NCI-H82 treated with DMSO at 0.1 percent for 48 hours (cell line): ENCODE data around the gene SGTB.
"Not testable (repeated sequence)": the region's sequence is repeated elsewhere in the genome, so short reads cannot be mapped to it uniquely, and the experiment has no call there.

ENCODE experiments used
- DNase-seq: peaks from one replicate; lab custom pipeline; 2025; ENCODE audit not compliant: unreplicated experiment; lab: John Stamatoyannopoulos, UW

Gene SGTB

DNA sequence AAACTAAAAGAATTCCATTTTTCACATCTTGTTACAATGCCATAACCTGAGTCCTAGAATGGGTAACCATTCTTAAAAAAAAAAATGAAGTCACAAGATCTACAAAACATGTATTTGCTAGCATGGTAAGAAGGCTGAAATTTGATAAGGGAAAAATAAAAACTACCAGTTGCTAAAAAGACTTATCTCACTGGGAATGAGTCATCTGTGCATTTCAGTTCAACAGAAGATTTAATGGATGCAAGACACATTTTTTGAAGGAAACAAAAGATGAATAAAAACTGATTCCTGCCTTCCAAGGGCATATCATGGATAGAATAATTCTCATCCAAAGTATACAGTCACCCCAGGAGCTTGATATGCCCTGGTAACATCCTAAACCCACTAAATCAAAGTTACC, 47.2 kb downstream of the SGTB start:
- DNase-seq: no peak

- DNase-seq: no peak
Measured at GRCh38 chr5:65672796-65673195, 49.1 kb downstream of the SGTB start.

- no peak for DNase-seq
Measured at GRCh38 chr5:65668696-65669095, 53.2 kb downstream of the SGTB start.

DNA sequence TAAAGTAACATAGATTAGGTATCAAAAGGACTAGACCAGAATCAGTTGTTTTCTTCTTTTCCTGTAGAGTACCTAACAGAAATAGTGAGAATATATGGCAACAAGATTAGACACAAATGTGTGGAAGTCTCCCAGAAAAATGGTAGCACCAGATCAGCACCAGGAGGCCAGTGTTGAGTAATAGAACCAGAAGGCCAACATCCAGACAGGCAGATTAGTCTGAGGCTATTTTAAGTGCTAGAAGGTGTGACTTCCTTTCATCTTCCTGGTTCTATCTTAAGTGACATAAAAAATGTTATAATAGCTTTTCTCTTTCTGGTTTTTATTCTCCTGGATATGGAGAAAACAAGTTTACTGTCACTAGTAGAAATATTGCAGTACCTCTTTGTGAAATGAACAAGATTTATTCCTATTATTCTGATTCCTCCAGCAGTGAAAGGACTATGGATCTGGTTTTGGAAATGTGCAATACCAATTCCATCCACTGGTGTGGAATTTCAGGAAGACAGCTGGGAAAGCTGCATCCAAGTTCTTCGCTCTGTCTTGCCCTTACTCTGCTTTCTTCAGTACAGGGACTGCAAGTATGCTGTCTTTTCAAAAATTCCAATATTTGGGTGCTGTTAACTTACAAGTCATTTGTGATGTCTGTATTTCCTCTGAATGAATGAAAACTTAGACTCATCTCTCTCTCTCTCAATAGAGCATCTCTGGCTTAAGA, 57.9 kb downstream of the SGTB start:
- DNase-seq: no peak

GRCh38 chr5:65654713-65655112, 67.2 kb downstream of the SGTB start:
- no peak for DNase-seq

DNA sequence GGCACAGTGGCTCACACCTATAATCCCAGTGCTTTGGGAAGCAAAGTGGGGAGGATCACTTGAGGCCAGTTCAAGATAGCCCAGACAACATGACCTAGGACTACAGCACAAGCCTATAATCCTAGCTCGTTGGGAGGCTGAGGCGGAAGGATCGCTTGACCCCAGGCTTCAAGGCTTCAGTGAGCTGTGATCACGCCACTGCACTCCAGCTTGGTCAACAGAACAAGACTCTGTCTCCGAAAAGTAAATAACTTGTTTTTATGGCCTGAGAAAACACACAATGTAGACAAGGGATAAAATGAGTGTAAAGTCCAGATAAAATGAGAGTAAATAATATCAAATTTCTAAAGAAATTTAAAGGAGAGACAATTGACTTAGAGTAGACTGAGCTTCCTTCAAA, 70.8 kb downstream of the SGTB start:
- no peak for DNase-seq

- DNase-seq: no peak
Measured at GRCh38 chr5:65647941-65648340, 74.0 kb downstream of the SGTB start.

- DNase-seq: no peak
Measured at GRCh38 chr5:65646938-65647337, 75.0 kb downstream of the SGTB start.

- no peak for DNase-seq
Measured at GRCh38 chr5:65640240-65640639, 81.7 kb downstream of the SGTB start.

DNA sequence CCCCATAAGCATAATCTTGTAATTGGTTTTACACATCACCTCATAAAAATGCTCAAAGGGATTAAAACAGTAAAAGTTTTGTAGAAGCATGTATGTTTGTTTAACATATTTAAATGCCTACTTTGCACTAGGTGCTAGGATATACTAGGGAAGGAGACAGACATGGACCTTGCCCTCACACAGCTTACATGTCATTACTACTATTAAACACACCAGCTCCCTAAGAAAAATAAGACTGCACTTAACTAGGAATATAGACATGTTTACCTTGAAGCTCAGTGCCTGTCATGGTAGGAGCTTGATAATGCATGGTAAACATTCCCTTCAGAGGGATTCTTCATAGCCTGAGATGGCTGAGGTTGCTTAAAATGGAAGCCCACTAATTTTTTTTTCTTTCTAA, 90.9 kb downstream of the SGTB start:
- DNase-seq: no peak

DNA sequence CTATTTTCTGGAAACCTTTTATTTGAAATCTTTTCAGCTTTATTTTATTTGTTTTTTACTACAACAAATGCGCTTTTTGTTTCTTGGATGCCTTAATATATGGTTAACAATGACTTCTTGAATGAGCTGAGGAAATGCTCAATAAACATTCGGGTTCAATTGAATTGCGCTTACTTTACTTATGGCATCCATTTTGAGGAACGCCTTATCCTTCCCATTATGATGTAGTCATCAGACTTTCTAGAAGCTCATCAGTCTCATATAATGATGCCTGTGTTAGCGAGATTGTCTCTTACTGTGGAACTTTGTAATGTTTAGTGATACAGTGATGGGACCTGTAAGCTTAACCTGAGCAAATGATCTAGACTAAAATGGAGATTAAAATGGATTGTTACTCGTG, 96.2 kb downstream of the SGTB start:
- DNase-seq: no peak

DNA sequence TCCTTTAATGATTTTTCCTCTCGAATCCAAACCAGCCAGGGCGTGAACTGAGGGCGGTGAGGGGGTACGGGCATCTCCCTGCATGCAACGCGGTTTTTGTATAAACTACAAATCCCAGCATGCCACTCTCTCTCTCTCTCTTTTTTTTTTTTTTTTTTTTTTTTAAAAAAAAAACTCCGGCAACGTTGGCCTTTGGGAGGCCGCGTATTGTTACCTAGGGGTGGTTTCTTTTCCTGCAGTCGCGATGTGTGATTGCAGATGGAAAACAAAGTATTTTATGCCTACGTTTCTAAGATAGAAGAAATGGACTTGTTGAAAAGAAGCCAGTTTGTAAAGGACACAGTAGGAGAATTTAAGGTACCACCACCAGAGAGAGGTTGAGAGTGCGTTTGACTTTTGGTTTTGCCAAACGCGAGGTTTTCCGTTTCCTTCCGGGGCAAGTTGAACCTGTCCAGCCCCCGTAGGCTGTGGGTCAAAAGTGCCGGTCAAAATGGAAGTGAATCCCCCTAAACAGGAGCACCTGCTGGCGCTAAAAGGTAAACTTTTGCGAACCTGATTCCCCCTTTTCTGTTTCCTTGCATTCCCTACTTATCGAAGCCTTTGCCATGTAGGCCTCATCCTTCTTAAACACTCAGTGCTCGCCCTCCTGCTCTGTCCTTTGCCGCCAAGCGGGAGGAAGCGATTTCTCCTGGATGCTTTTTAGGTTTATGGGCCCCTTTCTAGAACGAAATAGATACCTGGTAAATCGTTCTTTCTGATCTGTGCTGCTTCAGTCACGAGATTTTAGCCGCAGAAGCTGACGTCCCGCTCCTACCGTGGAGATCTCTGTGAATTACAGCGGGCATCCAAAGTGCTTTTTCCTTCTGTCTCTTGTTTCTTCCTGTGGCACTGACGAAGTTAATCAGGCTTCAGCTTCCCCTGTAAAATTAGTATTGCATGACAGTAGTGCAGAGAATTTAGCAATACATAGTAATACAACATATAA, 97.0 kb downstream of the SGTB start, which contains the start of the genes SHLD3 and TRAPPC13:
Gene SHLD3, plus strand, starts transcription at position 457 of the 985 bp plus-strand sequence. CDS start 4,561 bp downstream, outside the sequence.
Gene TRAPPC13, plus strand, starts transcription at position 457 of the 985 bp plus-strand sequence. Its CDS starts 34 bp downstream, at position 491.
- peak; percentile 81 for DNase-seq

DNA sequence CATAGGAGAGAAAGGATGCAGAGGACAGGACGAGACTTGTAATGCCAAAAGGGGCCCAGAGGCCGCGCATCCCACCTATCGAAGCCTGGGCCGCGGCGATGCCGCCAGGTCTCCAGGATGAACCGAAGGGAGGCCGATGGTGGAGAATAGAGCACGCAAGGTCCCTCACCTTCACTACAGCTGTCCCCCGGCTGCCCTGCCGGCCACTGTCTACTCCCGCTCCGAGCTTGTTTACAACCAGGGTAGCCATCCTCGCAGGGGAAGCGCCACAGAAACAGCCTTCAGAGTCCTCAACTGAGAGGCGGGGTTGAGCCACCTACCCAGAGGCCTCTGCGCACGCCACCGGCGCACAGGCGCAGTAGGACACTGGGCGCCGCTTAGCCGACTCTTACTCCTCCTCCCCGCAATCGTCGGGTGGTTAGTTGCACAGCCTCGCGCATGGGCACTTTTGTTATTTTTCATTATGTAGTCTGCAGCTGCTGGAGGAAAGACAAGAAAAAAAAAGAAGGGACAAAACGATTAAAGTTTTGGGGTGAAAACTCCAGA, 97.8 kb downstream of the SGTB start, which contains the start of gene TRIM23:
Gene TRIM23, minus strand, starts transcription at position 309 of the 546 bp plus-strand sequence. Its CDS starts 59 bp downstream, at position 250.
- peak; percentile 79 for DNase-seq

GRCh38 chr5:65623482-65623881, 98.4 kb downstream of the SGTB start:
- no peak for DNase-seq

DNA sequence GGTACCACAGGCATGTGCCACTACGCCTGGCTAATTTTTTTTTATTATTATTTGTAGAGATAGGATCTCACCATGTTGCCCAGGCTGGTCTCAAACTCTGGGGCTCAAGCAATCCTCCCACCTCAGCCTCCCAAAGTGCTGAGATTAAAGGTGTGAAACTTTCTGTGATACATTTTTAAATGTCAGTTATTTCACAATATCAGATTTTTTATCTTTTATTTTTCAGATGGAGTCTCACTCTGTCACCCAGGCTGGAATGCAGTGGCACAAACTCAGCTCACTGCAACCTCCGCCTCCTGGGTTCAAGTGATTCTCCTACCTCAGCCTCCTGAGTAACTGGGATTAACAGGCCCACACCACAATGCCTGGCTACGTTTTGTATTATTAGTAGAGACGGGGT, 99.9 kb downstream of the SGTB start:
- not testable (repeated sequence) for DNase-seq

DNA sequence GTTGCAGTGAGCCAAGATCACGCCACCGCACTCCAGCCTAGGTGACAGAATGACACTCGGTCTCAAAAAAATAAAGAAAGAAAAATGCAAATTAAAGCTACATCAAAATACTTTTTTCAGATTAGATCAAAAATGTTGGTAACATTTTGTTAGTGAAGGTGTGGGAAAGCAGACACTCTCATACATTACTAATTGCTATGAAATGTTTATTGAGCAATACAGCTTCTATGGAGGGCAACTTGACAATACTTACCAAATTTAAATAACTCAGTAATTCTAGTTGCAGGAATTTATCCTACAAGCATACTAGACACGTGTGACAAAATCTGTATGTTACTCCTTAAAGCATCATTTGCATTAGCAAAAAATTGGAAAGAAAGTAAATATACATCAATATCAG, 101.9 kb downstream of the SGTB start:
- DNase-seq: no peak
